Panc1 (cell line): ENCODE measurements around the gene HSPBP1. TPM values are rescaled to one million over a fixed set of nuclear protein-coding genes. Genes with fewer than 3 reads are reported as not detected.

Experiments
- ATAC-seq: fragments of 200-7000 bp; cut with Tn5 transposase; 2 replicates; pipeline ENCODE4 v1.9.1; 2020; ENCODE audit warnings: mild to moderate bottlenecking, moderate library complexity
- BruUV-seq: library from RNA; stranded (reverse); fragments of 400-500 nt; replicated peaks from 2 replicates; lab custom pipeline; 2021; lab: Mats Ljungman, UMichigan
- CTCF ChIA-PET: fragments of 300-600 bp; sonication (Branson Sonifier 250); formaldehyde crosslinking; loops from one replicate; lab custom pipeline; 2022; ENCODE audit warnings: antibody characterized with exemption; lab: Charles Lee
- POLR2A ChIA-PET: fragments of 300-600 bp; sonication (Branson Sonifier 250); formaldehyde crosslinking; loops from one replicate; lab custom pipeline; 2022; ENCODE audit warnings: antibody characterized with exemption; lab: Charles Lee
- DNase-seq: peaks from one replicate; pipeline ENCODE4 v3.0.0-alpha.2; 2010; ENCODE audit warnings: low read depth, low spot score
- H3K27ac ChIP-seq: 2 replicates; pipeline ENCODE4 v1.5.1; 2011; ENCODE audit warnings: mild to moderate bottlenecking, low read length, inconsistent platforms
- H3K27me3 ChIP-seq: fragments of 200-500 bp; sonication (Bioruptor generic); 2 replicates; pipeline ENCODE4 v1.6.0; 2014; ENCODE audit warnings: low read length, inconsistent platforms; ENCODE audit not compliant: control insufficient read depth, insufficient read depth
- H3K36me3 ChIP-seq: fragments of 200-500 bp; sonication (Bioruptor generic); 2 replicates; pipeline ENCODE4 v1.5.1; 2014; ENCODE audit warnings: inconsistent platforms, mild to moderate bottlenecking, low read length, moderate library complexity; ENCODE audit not compliant: control insufficient read depth, insufficient read depth
- H3K4me1 ChIP-seq: 2 replicates; pipeline ENCODE4 v1.5.1; 2011; ENCODE audit warnings: inconsistent platforms, mild to moderate bottlenecking, low read length, moderate library complexity; ENCODE audit not compliant: control insufficient read depth, insufficient read depth
- H3K4me3 ChIP-seq, 2 experiments: 2 replicates each; pipeline ENCODE4 v1.5.1; 2011 to 2012; ENCODE audit warnings: low read depth in 2 of 2, low read length in 2 of 2, mild to moderate bottlenecking in 2 of 2, inconsistent platforms in 1 of 2, moderate library complexity in 1 of 2
- H3K9me3 ChIP-seq: fragments of 200-500 bp; sonication (Bioruptor generic); 2 replicates; pipeline ENCODE4 v1.5.1; 2014; ENCODE audit warnings: low read depth, mild to moderate bottlenecking, inconsistent platforms, low read length, moderate library complexity; ENCODE audit not compliant: control insufficient read depth, insufficient read depth
- CTCF ChIP-seq: fragments of 450-650 bp; IDR thresholded peaks from 2 replicates; pipeline ENCODE4 v1.5.1; 2017; ENCODE audit warnings: mild to moderate bottlenecking
- POLR2AphosphoS5 ChIP-seq: IDR thresholded peaks from 2 replicates; pipeline ENCODE4 v1.6.1; 2012; ENCODE audit warnings: mild to moderate bottlenecking, low read depth, low read length, moderate library complexity
- SIN3A ChIP-seq: IDR thresholded peaks from 2 replicates; pipeline ENCODE4 v1.6.1; 2012; ENCODE audit warnings: low read depth, mild to moderate bottlenecking, low read length, moderate library complexity, borderline replicate concordance; ENCODE audit not compliant: insufficient read depth
- TCF7L2 ChIP-seq: IDR thresholded peaks from 2 replicates; pipeline ENCODE4 v1.6.1; 2011; ENCODE audit warnings: mild to moderate bottlenecking, low read depth, low read length, inconsistent platforms
- in situ Hi-C: cut with HindIII; loops from 2 replicates; pipeline ENCODE4 v1.10.0; 2016; ENCODE audit warnings: low sequenced_read_pairs, low pct_unique_long_range_greater_than_20kb
- intact Hi-C: fragments of 100-400 bp; cut with micrococcal nuclease; formaldehyde crosslinking; loops from one replicate; pipeline ENCODE4 v1.10.0; 2022; ENCODE audit not compliant: unreplicated experiment
- total RNA-seq: library from RNA; stranded (reverse); gene quantifications from one replicate; pipeline ENCODE4 v1.2.1, GENCODE V29; 2021; ENCODE audit not compliant: unreplicated experiment
- TF ChIP-seq, protein P1 (sequence below), 2 experiments: IDR thresholded peaks; 2 replicates each; pipeline ENCODE4 v1.6.1; 2011 to 2012; ENCODE audit warnings: low read depth in 2 of 2, control low read depth in 1 of 2, low read length in 1 of 2, mild to moderate bottlenecking in 1 of 2, moderate library complexity in 1 of 2; ENCODE audit not compliant: insufficient read depth in 1 of 2

Gene HSPBP1
- total RNA-seq, 1 experiment from 2014 or later: 84.2 TPM

DNA sequence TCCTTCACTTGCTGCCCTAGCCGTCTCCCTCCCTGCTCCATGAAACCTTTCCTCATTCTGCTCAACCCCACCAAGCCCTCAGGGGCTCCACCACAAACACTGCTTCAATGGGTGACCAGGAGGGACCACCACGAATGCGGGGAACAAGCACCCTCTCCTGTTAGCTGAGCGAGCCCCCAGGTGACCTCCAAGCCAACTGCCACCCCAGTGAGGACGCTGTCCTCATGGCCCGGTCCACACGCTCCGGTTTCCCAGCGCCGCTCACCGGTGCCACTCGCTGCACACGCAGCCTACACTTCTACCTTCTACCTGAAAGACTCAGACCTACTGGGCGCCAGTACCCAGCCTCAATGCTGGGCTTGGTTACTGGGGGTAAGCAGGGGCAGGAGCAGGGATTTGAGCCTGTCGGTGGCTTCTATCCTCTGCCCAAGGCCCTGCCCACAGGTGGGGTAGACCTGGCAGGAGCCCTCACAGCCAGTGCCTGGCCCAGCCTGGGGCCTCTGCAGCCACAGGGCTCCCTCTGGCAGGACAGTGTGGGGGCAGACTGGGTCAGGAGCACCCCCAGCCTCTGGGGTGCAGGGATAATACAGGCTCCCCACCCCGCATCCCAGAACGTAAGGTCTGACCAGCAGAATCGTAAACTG is 50.6 kb downstream of the HSPBP1 start:
- peaks cover 13% of the 10 kb centered on the region; the same call in 1 of the 2 replicates for H3K4me1 ChIP-seq
- in situ Hi-C loops (no loop called here), intact Hi-C loops (no loop called here)
- TF ChIP-seq, protein P1, sequence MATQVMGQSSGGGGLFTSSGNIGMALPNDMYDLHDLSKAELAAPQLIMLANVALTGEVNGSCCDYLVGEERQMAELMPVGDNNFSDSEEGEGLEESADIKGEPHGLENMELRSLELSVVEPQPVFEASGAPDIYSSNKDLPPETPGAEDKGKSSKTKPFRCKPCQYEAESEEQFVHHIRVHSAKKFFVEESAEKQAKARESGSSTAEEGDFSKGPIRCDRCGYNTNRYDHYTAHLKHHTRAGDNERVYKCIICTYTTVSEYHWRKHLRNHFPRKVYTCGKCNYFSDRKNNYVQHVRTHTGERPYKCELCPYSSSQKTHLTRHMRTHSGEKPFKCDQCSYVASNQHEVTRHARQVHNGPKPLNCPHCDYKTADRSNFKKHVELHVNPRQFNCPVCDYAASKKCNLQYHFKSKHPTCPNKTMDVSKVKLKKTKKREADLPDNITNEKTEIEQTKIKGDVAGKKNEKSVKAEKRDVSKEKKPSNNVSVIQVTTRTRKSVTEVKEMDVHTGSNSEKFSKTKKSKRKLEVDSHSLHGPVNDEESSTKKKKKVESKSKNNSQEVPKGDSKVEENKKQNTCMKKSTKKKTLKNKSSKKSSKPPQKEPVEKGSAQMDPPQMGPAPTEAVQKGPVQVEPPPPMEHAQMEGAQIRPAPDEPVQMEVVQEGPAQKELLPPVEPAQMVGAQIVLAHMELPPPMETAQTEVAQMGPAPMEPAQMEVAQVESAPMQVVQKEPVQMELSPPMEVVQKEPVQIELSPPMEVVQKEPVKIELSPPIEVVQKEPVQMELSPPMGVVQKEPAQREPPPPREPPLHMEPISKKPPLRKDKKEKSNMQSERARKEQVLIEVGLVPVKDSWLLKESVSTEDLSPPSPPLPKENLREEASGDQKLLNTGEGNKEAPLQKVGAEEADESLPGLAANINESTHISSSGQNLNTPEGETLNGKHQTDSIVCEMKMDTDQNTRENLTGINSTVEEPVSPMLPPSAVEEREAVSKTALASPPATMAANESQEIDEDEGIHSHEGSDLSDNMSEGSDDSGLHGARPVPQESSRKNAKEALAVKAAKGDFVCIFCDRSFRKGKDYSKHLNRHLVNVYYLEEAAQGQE (IDR thresholded peaks at IDR 0.05; ENCODE audit: insufficient read depth in 1 of 2, low read depth in 2 of 2, low read length in 1 of 2): no peak
- TF ChIP-seq CTCF (no peak), SIN3A (no peak), POLR2AphosphoS5 (no peak), TCF7L2 (no peak)
- DNase-seq: no peak
- no peaks in the 10 kb centered on the region for H3K9me3 ChIP-seq
- H3K4me3 ChIP-seq: no peak overlapping the region
- BruUV-seq: no TSS peak
- CTCF ChIA-PET: no interaction called here
- no peaks in the 10 kb centered on the region for H3K27me3 ChIP-seq
- H3K27ac ChIP-seq: no peak overlapping the region
- POLR2A ChIA-PET: no interaction called here
- no peak; the same call in 1 of the 2 replicates for ATAC-seq
- H3K36me3 ChIP-seq: peaks cover 25% of the 10 kb centered on the region

DNA sequence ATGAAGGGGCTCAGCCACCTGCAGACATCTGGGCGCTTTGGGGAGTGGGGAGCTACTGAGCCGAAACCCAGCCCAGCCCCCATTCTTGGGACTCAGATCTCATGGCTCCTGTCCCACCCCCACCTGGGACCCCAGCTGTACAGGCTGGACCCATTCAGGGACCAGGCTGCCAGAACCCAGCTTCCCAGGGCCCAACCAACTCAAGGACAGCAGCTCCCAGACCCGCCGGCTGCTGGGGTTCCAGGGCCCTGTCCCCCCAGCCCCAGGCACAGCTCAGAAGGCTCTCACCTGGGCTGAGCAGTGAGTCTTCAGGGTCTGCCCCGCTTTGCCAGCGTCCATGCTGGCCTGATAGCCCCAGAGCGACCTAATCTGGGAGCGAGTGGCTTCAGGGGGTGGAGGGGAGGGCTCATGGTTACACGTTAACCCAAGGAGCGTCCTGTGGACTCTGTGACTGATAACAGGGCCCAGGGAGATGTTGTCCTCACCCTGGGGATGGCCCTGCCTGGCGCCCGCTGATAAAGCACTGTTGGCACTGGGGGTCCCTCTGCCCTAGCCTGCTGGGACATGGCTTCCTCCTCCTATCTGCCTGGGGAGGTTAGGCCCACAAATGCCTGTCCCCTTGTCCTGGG is 51.4 kb downstream of the HSPBP1 start, which contains the start of gene TMEM86B:
Gene TMEM86B (minus strand): TSS at position 361 of the 629 bp plus-strand sequence. CDS start 22 bp downstream, at position 339.
- Histone ChIP-seq H3K4me1 (peaks cover 13% of the 10 kb centered on the region; the same call in 1 of the 2 replicates), H3K27me3 (no peaks in the 10 kb centered on the region), H3K27ac (no peak within 1 kb of the TSS; the same call in 1 of the 2 replicates), H3K9me3 (no peaks in the 10 kb centered on the region), H3K4me3 (no peak within 1 kb of the TSS), H3K36me3 (peaks cover 23% of the 10 kb centered on the region)
- intact Hi-C loops (no loop called here), in situ Hi-C loops (no loop called here)
- ChIA-PET POLR2A (no interaction called here), CTCF (interaction anchor here (0.6 kb wide), 1 partner anchor 1269 kb away, joined by 10 read pairs; no protein-coding TSS in a partner anchor)
- BruUV-seq: no TSS peak
- TF ChIP-seq SIN3A: no peak
- no peak for TF ChIP-seq POLR2AphosphoS5
- no peak for TF ChIP-seq CTCF
- TF ChIP-seq TCF7L2: no peak
- TF ChIP-seq, protein P1 (IDR thresholded peaks at IDR 0.05; ENCODE audit: insufficient read depth in 1 of 2, low read depth in 2 of 2, low read length in 1 of 2): no peak
- DNase-seq (no peak), ATAC-seq (no peak)
